Left lung (tissue), 10 donors: ENCODE measurements around the gene CCL20. TPM values are rescaled to one million over a fixed set of nuclear protein-coding genes. Genes with fewer than 3 reads are reported as not detected.
A peak's percentile ranks its signal among the peaks of the same experiment; 100 is the strongest.

Experiments
- ATAC-seq: fragments of 200-7000 bp; cut with Tn5 transposase; one replicate; pipeline ENCODE4 v1.9.1; 2020; ENCODE audit warnings: moderate library complexity
- DNase-seq, 4 donors: peaks; one replicate each; pipeline ENCODE4 v3.0.0-alpha.2; 2013 to 2020
- H3K27ac ChIP-seq, 2 donors: fragments of 200-600 bp; sonication (generic) in 1 of 2; one replicate each; pipeline versions ENCODE4 v1.5.0 to v1.8.0; 2020 to 2021
- H3K27me3 ChIP-seq, 2 donors: fragments of 200-600 bp; sonication (generic) in 1 of 2; one replicate each; pipeline versions ENCODE4 v1.5.0 to v1.8.0; 2020 to 2021
- H3K36me3 ChIP-seq, 2 donors: fragments of 200-600 bp; sonication (generic) in 1 of 2; one replicate each; pipeline versions ENCODE4 v1.5.0 to v1.8.0; 2020 to 2021
- H3K4me1 ChIP-seq, 2 donors: fragments of 200-600 bp; one replicate each; pipeline ENCODE4 v1.8.0; 2021
- H3K4me3 ChIP-seq, 2 donors: fragments of 200-600 bp; sonication (generic) in 1 of 2; one replicate each; pipeline versions ENCODE4 v1.5.0 to v1.8.0; 2020 to 2021; ENCODE audit warnings: mild to moderate bottlenecking in 1 of 2
- H3K9me3 ChIP-seq, 2 donors: fragments of 200-600 bp; sonication (generic) in 1 of 2; one replicate each; pipeline versions ENCODE4 v1.5.0 to v1.8.0; 2020 to 2021
- CTCF ChIP-seq, 2 donors: fragments of 200-600 bp; sonication (generic) in 1 of 2; IDR thresholded peaks; one replicate each; pipeline versions ENCODE4 v1.5.0 to v1.8.0; 2021; ENCODE audit warnings: antibody characterized with exemption in 2 of 2
- intact Hi-C, 2 donors: fragments of 100-400 bp; cut with DNase I; formaldehyde crosslinking; loops; one replicate each; pipeline versions ENCODE4 v1.11.2 to v1.14.2; 2022
- polyA plus RNA-seq, 6 donors: library from polyadenylated mRNA; unstranded; fragments of 120-200 nt; gene quantifications; one replicate each; pipeline ENCODE4 v1.2.1, GENCODE V29; 2013; ENCODE audit not compliant: insufficient read length in 6 of 6
- total RNA-seq, 2 donors: library from RNA; stranded (reverse); fragmentation: NEBNext Ultra II Directional; extraction: Animal tissue kit (Norgen Biotek cat#: 25700); gene quantifications; one replicate each; pipeline ENCODE4 v1.2.1, GENCODE V29; 2021
- donor health status: DM: no; HTN: yes; CAD: no.
- donor health status: DM: no; HTN: no; CAD: no.

The CCL20 gene
- total and polyA plus RNA-seq, 8 donors = 0.56 to 15.7 (median 0.92) TPM; not detected in 1

DNA sequence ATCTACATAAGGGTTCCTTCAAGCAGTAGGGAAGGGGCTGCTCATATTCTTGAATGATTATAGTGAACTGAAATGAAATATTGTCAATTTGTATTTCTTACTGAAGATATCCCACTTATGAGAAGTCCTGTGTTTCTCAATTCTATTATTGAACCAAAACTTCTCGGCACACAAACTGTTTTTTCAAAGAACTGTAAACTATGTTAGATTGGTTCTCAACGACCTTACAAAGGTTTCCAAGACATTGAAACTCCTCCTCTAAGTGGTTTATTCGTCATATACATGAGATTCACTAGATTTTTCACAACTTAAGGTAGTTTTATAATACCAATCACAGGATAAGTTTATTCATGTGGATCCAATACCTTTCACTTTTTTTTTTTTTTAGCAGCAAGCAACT lies 1.4 kb downstream of the CCL20 start:
- no peaks in the 10 kb centered on the region for H3K36me3 ChIP-seq
- DNase-seq = no peak
- TF ChIP-seq CTCF (IDR thresholded peaks at IDR 0.05) = no peak
- H3K27ac ChIP-seq = peak overlapping the region in 1 of 2 donors; percentile 28
- no peaks in the 10 kb centered on the region for H3K27me3 ChIP-seq
- H3K4me3 ChIP-seq = peak overlapping the region in 1 of 2 donors; percentile 28
- no peak for ATAC-seq
- H3K4me1 ChIP-seq = peaks cover 8 to 61% of the 10 kb centered on the region in 2 donors
- intact Hi-C loops = no loop called here
- no peaks in the 10 kb centered on the region for H3K9me3 ChIP-seq

GRCh38 chr2:227816507-227817294 lies 3.1 kb downstream of the CCL20 start:
- Histone ChIP-seq H3K4me1 (peaks cover 8 to 64% of the 10 kb centered on the region in 2 donors), H3K4me3 (peak overlapping the region in 1 of 2 donors; percentile 6), H3K27me3 (no peaks in the 10 kb centered on the region), H3K9me3 (no peaks in the 10 kb centered on the region), H3K36me3 (no peaks in the 10 kb centered on the region), H3K27ac (peak overlapping the region in 1 of 2 donors; percentile 90)
- TF ChIP-seq CTCF (IDR thresholded peaks at IDR 0.05) = no peak
- ATAC-seq (no peak), DNase-seq (no peak)
- intact Hi-C loops = no loop called here

GRCh38 chr2:227817336-227817735 lies 3.7 kb downstream of the CCL20 start:
- no peak for DNase-seq
- Histone ChIP-seq H3K27me3 (no peaks in the 10 kb centered on the region), H3K36me3 (no peaks in the 10 kb centered on the region), H3K4me3 (peak overlapping the region in 1 of 2 donors; percentile 22), H3K4me1 (peaks cover 8 to 64% of the 10 kb centered on the region in 2 donors), H3K27ac (peak overlapping the region in 1 of 2 donors; percentile 90), H3K9me3 (no peaks in the 10 kb centered on the region)
- intact Hi-C loops = no loop called here
- no peak for ATAC-seq
- TF ChIP-seq CTCF (IDR thresholded peaks at IDR 0.05) = no peak

DNA sequence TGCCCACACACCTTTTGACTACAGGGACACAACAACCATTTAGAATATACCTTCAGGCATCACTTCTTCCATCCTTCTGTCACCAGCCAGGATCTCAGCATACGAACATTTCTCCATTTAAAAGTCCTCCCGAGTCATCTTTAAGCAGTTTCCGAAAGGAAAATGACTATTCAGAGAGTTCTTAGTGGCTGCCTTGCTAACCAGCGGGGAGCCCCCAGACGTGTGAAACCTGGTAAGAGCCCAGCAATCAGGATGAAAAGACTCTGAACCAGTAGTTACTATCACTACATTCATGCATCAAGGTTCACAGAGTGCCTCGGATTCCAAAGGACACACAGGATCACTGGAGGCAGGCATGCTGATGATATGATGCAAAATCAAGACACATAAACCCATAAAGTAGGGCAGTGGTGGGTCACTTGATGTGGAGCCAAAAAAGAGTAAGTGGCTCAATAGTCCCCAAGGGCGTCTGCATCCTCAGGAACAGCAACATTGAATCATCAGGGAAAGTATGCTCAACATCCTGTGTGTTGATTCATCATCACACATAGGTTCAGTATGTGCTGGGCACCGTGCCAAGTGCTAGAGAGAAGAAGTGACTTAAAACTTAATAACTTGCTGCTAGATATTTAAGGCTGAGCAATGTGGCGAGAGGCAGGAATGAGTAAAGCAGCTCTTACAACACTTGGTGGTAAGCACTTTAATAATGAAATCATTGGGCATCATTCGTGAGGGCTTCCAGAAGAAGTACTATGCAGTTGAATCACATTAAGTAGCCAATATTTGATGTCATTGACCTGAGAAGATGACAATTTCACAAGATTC lies 4.4 kb downstream of the CCL20 start:
- H3K27ac ChIP-seq = peak overlapping the region; percentile 28 to 90
- peak; percentile 85 for ATAC-seq
- intact Hi-C loops = no loop called here

More for the DNA sequence above, 4.4 kb downstream of the CCL20 start:
- peak overlapping the region in 1 of 2 donors; percentile 22 for H3K4me3 ChIP-seq
- DNase-seq = peak; percentile 11 to 92 (median 64)
- no peaks in the 10 kb centered on the region for H3K27me3 ChIP-seq
- no peaks in the 10 kb centered on the region for H3K9me3 ChIP-seq
- no peak for TF ChIP-seq CTCF (IDR thresholded peaks at IDR 0.05)
- peaks cover 8 to 64% of the 10 kb centered on the region in 2 donors for H3K4me1 ChIP-seq
- no peaks in the 10 kb centered on the region for H3K36me3 ChIP-seq
